CD4-positive, alpha-beta T cell treated with Interleukin-17A for 4 hours (primary cell): ENCODE measurements around the gene ENTPD5.
A peak's percentile ranks its signal among the peaks of the same experiment; 100 is the strongest.
"Not testable (repeated sequence)": the region's sequence is repeated elsewhere in the genome, so short reads cannot be mapped to it uniquely, and the experiment has no call there.

Source experiments
- DNase-seq: peaks from one replicate; pipeline ENCODE4 v3.0.0-alpha.2; 2020; ENCODE audit warnings: mixed read lengths

The ENTPD5 gene

GRCh38 chr14:74018586-74019407 is at the start of gene ENTPD5, which contains the start of gene BBOF1:
ENTPD5 (minus strand) TSS chr14:74019288; CDS start chr14:73988102, 31,186 bp downstream.
BBOF1 (plus strand) TSS chr14:74019349; CDS start chr14:74019479, 130 bp downstream.
- DNase-seq = peak; percentile 90

GRCh38 chr14:74065746-74066575 is 46.9 kb upstream of the ENTPD5 start:
- DNase-seq = no peak

GRCh38 chr14:74064883-74065282 is 45.8 kb upstream of the ENTPD5 start:
- no peak for DNase-seq

GRCh38 chr14:74064426-74064825 is 45.3 kb upstream of the ENTPD5 start:
- DNase-seq = no peak

GRCh38 chr14:74062809-74063150 is 43.7 kb upstream of the ENTPD5 start:
- DNase-seq = no peak

GRCh38 chr14:74049876-74050495 is 30.9 kb upstream of the ENTPD5 start:
- DNase-seq = no peak

DNA sequence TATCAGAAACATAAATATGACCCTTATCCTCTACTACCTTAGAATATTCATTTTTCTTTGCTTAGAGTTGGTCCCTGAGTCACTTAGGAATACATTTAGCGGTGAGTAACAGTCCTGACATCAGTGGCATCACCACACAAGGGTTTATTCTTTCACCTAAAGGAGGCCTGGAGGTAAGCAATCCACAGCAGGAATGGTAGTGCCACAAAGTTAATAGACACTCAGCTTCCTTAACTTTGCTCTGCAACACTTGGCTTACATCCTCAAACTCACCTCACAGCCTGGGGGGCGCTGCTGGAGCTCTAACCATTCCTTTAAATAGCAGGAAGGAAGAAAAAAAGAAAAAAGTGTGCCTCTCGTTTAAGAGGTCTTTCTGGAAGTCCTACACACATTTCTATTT is 29.2 kb upstream of the ENTPD5 start:
- no peak for DNase-seq

GRCh38 chr14:74045522-74045921 is 26.4 kb upstream of the ENTPD5 start:
- no peak for DNase-seq

GRCh38 chr14:74042296-74042695 is 23.2 kb upstream of the ENTPD5 start:
- no peak for DNase-seq

- DNase-seq = peak; percentile 4
Measured at GRCh38 chr14:74038020-74038859, 19.2 kb upstream of the ENTPD5 start.

- DNase-seq = no peak
Measured at GRCh38 chr14:74035556-74035955, 16.5 kb upstream of the ENTPD5 start.

DNA sequence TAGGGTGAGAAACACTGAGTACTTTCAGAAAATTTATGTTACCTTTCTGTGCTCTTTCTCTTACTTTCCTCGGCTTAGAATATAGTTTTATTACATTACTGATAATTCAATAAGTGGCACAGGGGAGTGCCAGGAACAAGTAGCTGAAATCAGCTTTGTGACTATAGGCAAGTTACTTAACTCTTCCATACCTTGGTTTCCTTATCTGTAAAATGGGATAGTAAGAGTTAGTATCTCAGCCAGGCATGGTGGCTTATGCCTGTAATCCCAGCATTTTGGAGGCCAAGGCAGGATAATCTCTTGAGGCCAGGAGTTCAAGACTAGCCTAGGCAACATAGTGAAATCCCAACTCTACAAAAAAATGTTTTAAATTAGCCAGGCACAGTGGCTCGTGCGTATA is 15.5 kb upstream of the ENTPD5 start:
- DNase-seq = no peak

DNA sequence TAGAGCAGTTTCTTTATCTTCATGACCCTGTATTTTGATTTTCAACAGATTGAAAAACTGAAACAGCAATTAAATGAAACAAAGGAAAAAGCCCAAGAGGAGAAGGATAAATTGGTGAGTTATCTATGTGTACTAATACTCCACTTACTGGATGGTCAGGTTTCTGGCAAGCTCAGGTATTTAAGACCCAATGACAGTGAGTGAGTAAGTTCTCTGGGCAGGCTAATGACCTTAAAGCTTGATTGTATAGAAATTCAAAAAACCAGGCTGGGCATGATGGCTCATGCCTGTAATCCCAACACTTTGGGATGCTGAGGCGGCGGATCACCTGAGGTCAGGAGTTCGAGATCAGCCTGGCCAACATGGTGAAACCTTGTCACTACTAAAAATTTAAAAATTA is 10.0 kb upstream of the ENTPD5 start:
- DNase-seq = no peak

DNA sequence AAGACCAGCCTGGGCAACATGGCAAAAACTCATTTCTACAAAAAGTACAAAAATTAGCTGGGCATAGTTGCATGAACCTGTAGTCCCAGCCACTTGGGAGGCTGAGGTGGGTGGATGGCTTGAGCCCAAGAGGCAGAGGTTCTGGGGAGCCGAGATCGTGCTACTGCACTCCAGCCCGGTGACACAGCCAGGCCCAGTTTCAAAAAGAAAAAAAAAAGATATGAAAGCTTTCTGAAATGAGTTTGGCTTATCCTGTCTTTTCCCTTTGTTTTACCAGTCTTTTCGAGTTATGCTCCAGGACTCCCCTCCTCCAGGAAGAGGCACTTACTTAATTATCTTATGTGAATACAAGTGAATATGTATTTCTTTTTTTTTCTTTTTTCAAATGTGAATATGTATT is 3.3 kb upstream of the ENTPD5 start:
- no peak for DNase-seq

- DNase-seq = no peak
Measured at GRCh38 chr14:74019408-74020137, 485 bp upstream of the ENTPD5 start.

DNA sequence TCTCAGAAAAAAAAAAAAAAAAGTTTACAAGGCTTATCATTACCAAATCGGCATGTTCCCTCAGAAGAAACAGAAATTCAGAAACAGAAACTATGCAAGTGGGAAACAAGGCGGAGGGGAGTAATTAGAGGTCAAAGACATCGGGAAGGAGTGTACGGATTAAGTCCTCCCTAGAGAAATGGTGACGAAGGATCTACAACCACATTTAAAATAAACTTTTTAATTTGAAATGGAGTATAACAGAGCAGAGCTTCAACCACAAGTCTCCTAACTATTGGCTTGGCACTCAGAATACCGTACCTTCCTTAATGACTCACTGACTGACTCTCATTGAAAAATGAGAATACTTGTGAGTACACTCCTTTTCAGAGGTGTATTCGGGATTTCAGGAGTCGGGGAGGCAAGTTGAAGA is 908 bp downstream of the ENTPD5 start:
- DNase-seq = no peak

GRCh38 chr14:74015963-74016362 is 3.1 kb downstream of the ENTPD5 start:
- no peak for DNase-seq

DNA sequence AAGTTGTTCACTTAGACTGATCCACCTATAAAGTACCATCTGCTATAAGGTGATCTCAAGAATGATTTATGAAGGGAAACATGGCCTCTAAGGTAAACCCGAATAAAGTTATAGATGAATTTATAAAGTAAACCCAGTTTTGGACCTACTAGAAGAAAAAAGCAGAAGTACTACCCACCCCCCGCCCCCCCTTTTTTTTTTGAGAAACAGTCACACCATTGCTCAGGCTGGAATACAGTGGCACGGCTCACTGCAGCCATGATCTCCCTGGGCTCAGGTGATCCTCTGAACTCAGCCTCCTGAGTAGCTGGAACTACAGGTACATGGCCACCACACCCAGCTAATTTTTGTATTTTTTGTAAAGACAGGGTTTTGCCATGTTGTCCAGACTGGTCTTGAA is 3.9 kb downstream of the ENTPD5 start:
- DNase-seq = no peak

DNA sequence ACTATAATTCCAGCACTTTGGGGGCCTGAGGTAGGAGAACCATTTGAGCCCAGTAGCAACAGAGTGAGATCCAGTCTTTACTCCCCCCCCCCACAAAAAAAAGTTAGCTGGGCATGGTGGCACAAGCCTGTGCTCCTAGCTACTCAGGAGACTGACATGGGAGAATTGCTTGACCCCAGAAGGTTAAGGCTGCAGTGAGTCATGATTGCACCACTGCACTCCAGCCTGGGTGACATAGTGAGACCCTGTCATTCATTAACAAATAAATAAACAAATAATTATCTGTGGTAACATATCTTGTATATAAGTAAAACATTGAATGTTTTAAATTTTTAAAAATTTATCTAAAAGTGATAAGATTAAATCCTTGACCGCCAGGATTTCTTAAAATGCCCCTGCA is 4.8 kb downstream of the ENTPD5 start:
- DNase-seq = no peak

- DNase-seq = no peak
Measured at GRCh38 chr14:74008843-74009499, 10.1 kb downstream of the ENTPD5 start.

DNA sequence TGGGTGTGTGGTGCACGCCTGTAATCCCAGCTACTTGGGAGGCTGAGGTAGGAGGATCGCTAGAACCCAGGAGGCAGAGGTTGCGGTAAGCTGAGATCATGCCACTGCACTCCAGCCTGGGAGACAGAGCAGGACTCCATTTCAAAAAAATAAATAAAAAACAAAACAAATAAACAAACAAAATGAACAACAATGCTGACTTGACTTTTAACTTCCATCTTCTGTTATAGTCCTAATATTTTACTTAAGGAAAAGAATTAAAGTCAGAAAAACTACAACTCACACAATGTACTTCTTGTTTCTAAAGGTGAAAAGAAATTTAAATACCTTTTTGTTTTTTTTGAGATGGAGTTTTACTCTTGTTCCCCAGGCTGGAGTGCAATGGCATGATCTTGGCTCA is 13.4 kb downstream of the ENTPD5 start:
- not testable (repeated sequence) for DNase-seq
